Measurements from ENCODE around the gene TTLL1. TPM values are rescaled to one million over a fixed set of nuclear protein-coding genes. Genes with fewer than 3 reads are reported as not detected.
A peak's percentile ranks its signal among the peaks of the same experiment; 100 is the strongest.
"Not testable (repeated sequence)": the region's sequence is repeated elsewhere in the genome, so short reads cannot be mapped to it uniquely, and the experiment has no call there.

Gene TTLL1
- total and polyA plus RNA-seq, 9 of the 15 experiments (the other 6 are each of a cell fraction or from before 2014, with no cell fraction given): 0.06 to 0.85 (median 0.17) TPM

GRCh38 chr22:43104950-43105349 lies 15.8 kb upstream of the TTLL1 start:
- FAIRE-seq; DNase-seq (ENCODE audit: extremely low read depth in 1 of 4, low spot score in 3 of 4); H3K9me3 ChIP-seq (replicated peaks; ENCODE audit: control insufficient read depth, insufficient read depth, low read depth, low read length); H3K9me1 ChIP-seq (ENCODE audit: control insufficient read depth, insufficient read depth, low read length); H3K36me3 ChIP-seq (ENCODE audit: control insufficient read depth, insufficient read depth, low read length); H3K9ac ChIP-seq (ENCODE audit: insufficient read depth in 1 of 2, low read depth in 2 of 2, low read length in 2 of 2); BruUV-seq (replicated peaks); CTCF ChIA-PET (ENCODE audit: low intra/inter-chr PET ratio); H3K4me2 ChIP-seq (ENCODE audit: insufficient read depth, low read length); intact Hi-C loops (cut with micrococcal nuclease); H4K20me1 ChIP-seq (replicated peaks; ENCODE audit: control insufficient read depth, insufficient read depth, low read length); H3K79me2 ChIP-seq (ENCODE audit: control insufficient read depth, insufficient read depth, low read length); H2AFZ ChIP-seq (ENCODE audit: low read depth, low read length); in situ Hi-C loops (cut with MboI); ATAC-seq; H3K27me3 ChIP-seq (ENCODE audit: control insufficient read depth in 2 of 2, insufficient read depth in 2 of 2, low read length in 2 of 2); H3K4me3 ChIP-seq: not testable (repeated sequence)
- Histone ChIP-seq H3K27ac (ENCODE audit: extremely low read depth, low read depth, low read length) (peak overlapping the region; percentile 85; the same call in 1 of the 3 replicates), H3K4me1 (replicated peaks in 1 of 2; ENCODE audit: control insufficient read depth in 2 of 2, insufficient read depth in 2 of 2, low read length in 2 of 2) (peaks cover 20 to 25% of the 10 kb centered on the region in 2 experiments; a peak in 4 of 5 replicates)
- 0 out of 2 replicates have a peak, but pooled peaks have one; percentile 7 for TF ChIP-seq BCOR (IDR thresholded peaks at IDR 0.05)
- WGBS (ENCODE audit: insufficient coverage, low coverage, missing lambda C conversion rate): 86% methylated on average over 3 of the region's 3 CpGs
- POLR2A ChIA-PET: interaction anchor here (0.6 kb wide), 2 partner anchors 27 to 1585 kb away, joined by 3 to 4 read pairs; no protein-coding TSS in a partner anchor

- H3K9me3 ChIP-seq (replicated peaks; ENCODE audit: control insufficient read depth, insufficient read depth, low read depth, low read length); H3K36me3 ChIP-seq (ENCODE audit: control insufficient read depth, insufficient read depth, low read length); CTCF ChIA-PET (ENCODE audit: low intra/inter-chr PET ratio); H3K9me1 ChIP-seq (ENCODE audit: control insufficient read depth, insufficient read depth, low read length); H3K79me2 ChIP-seq (ENCODE audit: control insufficient read depth, insufficient read depth, low read length); in situ Hi-C loops (cut with MboI); H3K27me3 ChIP-seq (ENCODE audit: control insufficient read depth in 2 of 2, insufficient read depth in 2 of 2, low read length in 2 of 2); BruUV-seq (replicated peaks); H4K20me1 ChIP-seq (replicated peaks; ENCODE audit: control insufficient read depth, insufficient read depth, low read length); H3K4me3 ChIP-seq; intact Hi-C loops (cut with micrococcal nuclease); TF ChIP-seq MYNN (CRISPR knock-in tag; IDR thresholded peaks at IDR 0.05): not testable (repeated sequence)
- Histone ChIP-seq H3K9ac (ENCODE audit: insufficient read depth in 1 of 2, low read depth in 2 of 2, low read length in 2 of 2) (peak overlapping the region; percentile 31 to 61; a peak in 3 of 4 replicates), H3K4me2 (ENCODE audit: insufficient read depth, low read length) (peak overlapping the region; percentile 58), H3K27ac (ENCODE audit: extremely low read depth, low read depth, low read length) (peak overlapping the region; percentile 85), H2AFZ (ENCODE audit: low read depth, low read length) (peak overlapping the region; percentile 82), H3K4me1 (replicated peaks in 1 of 2; ENCODE audit: control insufficient read depth in 2 of 2, insufficient read depth in 2 of 2, low read length in 2 of 2) (peaks cover 19 to 25% of the 10 kb centered on the region in 2 experiments; a peak in 4 of 5 replicates)
- WGBS (ENCODE audit: insufficient coverage, low coverage, missing lambda C conversion rate): 3% methylated on average over 14 of the region's 15 CpGs
- POLR2A ChIA-PET: interaction anchor here (0.6 kb wide), 2 partner anchors 28 to 47 kb away, joined by 4 read pairs; partner anchors contain the start of gene TSPO
- peak; percentile 80 for ATAC-seq
- FAIRE-seq: peak; percentile 91
- DNase-seq (ENCODE audit: extremely low read depth in 1 of 4, low spot score in 3 of 4): peak; percentile 53 to 91 (median 55)
- peak; percentile 71 for TF ChIP-seq TAF9B (IDR thresholded peaks at IDR 0.05; ENCODE audit: partially characterized antibody)
- peak; percentile 48; the same call in 1 of the 2 replicates for TF ChIP-seq MYNN (IDR thresholded peaks at IDR 0.05)
- TF ChIP-seq DPF2 (IDR thresholded peaks at IDR 0.05): peak; percentile 83
- peak; percentile 37; the same call in 1 of the 2 replicates for TF ChIP-seq ZNF384 (IDR thresholded peaks at IDR 0.05; ENCODE audit: low read depth, low read length)
- 0 out of 2 replicates have a peak, but pooled peaks have one; percentile 67 for TF ChIP-seq ESRRA (IDR thresholded peaks at IDR 0.05; ENCODE audit: borderline replicate concordance, low read depth)
- peak; percentile 77 to 81; a peak in 3 of 4 replicates for TF ChIP-seq FOXK2 (conservative IDR thresholded peaks at IDR 0.05 in 1 of 2, IDR thresholded peaks at IDR 0.05 in 1 of 2; ENCODE audit: low read depth in 2 of 2)
- peak in 1 of 3 experiments; percentile 81; a peak in 2 of 6 replicates for TF ChIP-seq ZBTB11 (CRISPR knock-in tag; IDR thresholded peaks at IDR 0.05)
- peak; percentile 53 for TF ChIP-seq VEZF1 (CRISPR knock-in tag; IDR thresholded peaks at IDR 0.05)
Observed at GRCh38 chr22:43104056-43104625, 14.9 kb upstream of the TTLL1 start.

Measured in K562 (cell line).